H1 (cell line): Measurements from ENCODE around the gene SLC41A1. TPM values are rescaled to one million over a fixed set of nuclear protein-coding genes. Genes with fewer than 3 reads are reported as not detected.

ENCODE experiments used
- BCL11A ChIP-seq, 2 experiments: IDR thresholded peaks; one replicate each; pipeline ENCODE4 v1.6.1; 2011; ENCODE audit warnings: low read depth in 2 of 2, low read length in 2 of 2, mild to moderate bottlenecking in 2 of 2
- JUN ChIP-seq: IDR thresholded peaks from 2 replicates; pipeline ENCODE4 v1.6.1; 2011; ENCODE audit warnings: low read depth, mild to moderate bottlenecking, improper control_type of control experiment, low read length
- POU5F1 ChIP-seq: IDR thresholded peaks from 2 replicates; pipeline ENCODE4 v1.6.1; 2011; ENCODE audit warnings: low read depth, mild to moderate bottlenecking, low read length, moderate library complexity
- SUZ12 ChIP-seq: fragments of 200-600 bp; sonication (generic); IDR thresholded peaks from 2 replicates; pipeline ENCODE4 v1.6.1; 2012; ENCODE audit warnings: mild to moderate bottlenecking, inconsistent platforms, low read length, moderate library complexity, mixed read lengths
- polyA plus RNA-seq, 7 experiments: library from polyadenylated mRNA; depleted of rRNA in 3 of 7; stranded (reverse) in 5 of 7; unstranded in 2 of 7; fragments of >200 nt in 5 of 7; fragments of 200-250 nt in 2 of 7; gene quantifications; 1 replicate in 5 of 7; 2 replicates in 1 of 7; 4 replicates in 1 of 7; pipeline versions ENCODE4 v1.2.1 to v1.2.3, GENCODE V29; 2011 to 2013; ENCODE audit warnings: missing spikeins in 2 of 7, mixed read lengths in 2 of 7
- total RNA-seq: library from RNA; stranded (reverse); fragmentation: NEBNext Ultra II Directional; extraction: Animal tissue kit (Norgen Biotek cat#: 25700); gene quantifications from 2 replicates; pipeline ENCODE4 v1.2.1, GENCODE V29; 2021

Gene SLC41A1
- total and polyA plus RNA-seq, 2 of the 8 experiments (the other 6 are each of a cell fraction or from before 2014, with no cell fraction given) = 41.2 to 42.3 TPM

DNA sequence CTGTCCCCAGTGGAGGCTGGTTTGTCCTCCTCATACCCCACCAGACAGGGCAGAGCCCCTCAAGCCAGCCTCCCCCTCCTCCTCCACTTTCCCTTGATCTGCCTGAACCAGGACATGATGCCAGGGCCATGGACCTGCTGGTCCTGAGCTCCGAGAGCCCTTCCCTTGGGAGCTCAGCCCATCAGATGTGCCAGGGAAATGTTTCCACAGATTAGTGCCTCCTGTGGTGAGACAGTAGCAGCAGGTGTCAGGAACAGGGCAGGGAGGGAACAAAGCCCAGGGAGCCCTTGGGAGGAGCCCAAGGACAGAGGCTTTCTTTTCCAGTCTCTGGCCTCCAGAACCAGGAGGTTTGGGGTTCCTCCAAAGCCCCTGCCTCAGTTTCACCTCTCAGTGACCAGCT is 14.6 kb upstream of the SLC41A1 start (continued):
- no peak for TF ChIP-seq POU5F1
- no peak for TF ChIP-seq BCL11A (IDR thresholded peaks at IDR 0.05; ENCODE audit: low read depth in 2 of 2, low read length in 2 of 2)
- no peak for TF ChIP-seq SUZ12
- TF ChIP-seq JUN = no peak
